Activated CD4-positive, CD25-positive, alpha-beta regulatory T cell (primary cell): ENCODE results near the gene CENPF.
"Not testable (repeated sequence)": the region's sequence is repeated elsewhere in the genome, so short reads cannot be mapped to it uniquely, and the experiment has no call there.

ENCODE experiments used
- DNase-seq, 4 experiments: peaks; one replicate each; lab custom pipeline; 2025; lab: John Stamatoyannopoulos, UW

Gene CENPF

DNA sequence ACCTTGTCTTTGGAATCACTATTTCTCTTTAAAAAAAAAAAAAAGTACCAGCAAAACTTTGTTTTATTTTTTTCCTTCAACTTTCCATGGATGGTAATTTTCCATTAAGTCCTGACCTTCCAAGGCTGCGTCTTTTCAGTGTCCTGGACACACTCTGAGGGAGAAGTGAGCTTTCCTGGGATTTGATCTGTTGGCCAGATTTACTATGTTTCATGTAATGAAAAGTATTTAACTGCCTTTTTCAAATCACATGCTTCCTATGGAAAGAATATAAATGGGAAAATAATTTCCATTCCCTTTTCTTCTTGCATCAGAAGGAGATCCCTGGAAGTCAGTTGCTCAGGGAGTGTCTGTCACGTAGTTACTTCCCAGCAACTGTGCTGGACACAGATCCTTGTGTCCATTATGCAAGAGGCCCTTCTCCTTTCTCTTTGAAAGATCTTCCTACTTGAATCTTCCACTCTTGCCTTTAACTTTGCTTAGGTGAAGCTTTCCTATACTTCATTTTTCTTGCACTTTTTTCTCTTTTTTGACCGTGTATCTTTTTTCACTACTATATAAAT lies 59.3 kb downstream of the CENPF start:
- no peak for DNase-seq

DNA sequence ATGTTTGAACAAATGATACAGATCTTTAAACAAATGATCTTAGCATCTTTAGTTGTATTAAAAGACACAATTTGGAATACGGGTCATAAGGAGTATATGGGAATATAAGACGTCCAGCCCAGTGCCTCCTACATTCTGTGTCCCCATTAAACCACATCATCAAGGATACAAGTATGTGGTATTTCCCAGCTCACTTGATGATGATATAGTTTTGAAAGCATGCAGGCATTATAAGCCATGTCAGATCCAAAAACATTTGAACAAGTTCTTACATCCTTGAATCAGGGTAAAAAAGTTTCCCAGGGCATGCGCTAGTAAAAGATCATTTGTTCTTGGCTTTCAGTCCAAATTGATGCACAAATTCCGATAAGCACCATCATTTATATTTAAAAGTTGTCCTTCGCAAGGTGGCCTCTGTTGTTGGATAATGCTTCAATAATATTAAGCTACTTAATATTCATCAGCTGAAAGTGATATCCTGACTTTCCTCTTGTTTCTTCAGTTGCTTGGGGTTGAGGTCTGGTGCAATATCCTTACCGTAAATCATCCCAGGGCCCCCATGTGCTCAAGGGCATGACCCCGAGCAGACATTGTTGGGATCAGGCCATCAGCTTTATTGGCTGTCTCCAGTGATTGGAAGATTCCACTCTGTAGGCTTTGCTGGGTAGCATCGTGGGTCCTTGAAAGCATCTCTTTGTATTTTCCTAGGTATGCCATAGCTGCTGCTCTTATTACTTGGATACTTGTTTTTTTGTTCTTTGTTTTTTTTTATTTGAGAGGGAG lies 61.8 kb downstream of the CENPF start:
- no peak for DNase-seq

DNA sequence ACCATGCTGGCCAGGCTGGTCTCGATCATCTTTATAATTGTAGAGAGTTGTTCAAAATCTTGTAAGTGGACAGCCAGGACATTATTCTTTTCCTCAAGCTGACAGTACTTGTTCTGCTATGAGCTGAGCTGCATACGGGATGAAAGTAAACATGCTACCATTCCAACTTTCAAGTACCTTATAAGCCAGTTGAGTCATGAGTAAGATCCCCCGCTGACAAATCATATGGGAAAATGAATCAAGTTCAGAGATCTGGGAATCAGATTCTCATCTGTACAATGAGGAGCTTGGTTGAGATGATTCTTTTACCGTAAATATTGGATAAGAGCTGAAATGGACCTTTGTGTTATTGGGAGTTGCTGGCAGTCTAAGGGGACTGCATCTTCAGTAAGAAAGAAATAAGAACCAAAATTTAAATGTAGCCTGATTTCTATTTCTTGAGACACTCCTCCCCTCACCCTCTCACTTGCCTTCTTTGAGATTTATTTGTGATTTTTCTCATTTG lies 62.7 kb downstream of the CENPF start:
- no peak for DNase-seq

DNA sequence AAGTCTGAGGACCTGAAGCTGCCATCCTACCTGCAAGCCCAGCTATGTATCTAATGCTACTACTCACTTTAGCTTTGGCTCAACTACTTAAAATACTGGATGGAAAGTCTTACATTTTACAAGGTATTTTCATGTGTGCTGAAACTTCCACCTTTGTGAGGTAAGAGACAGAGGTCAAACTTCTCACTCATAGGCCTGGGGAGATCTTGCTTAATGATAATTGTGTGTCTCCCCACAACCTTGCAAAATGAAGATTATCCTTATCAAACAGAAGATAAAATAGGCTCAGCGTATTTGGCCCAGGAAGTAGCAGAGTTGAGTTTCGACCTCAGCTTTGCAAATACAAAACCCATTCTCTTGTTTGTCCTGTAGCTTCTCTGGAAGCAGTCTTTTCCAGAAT lies 63.7 kb downstream of the CENPF start:
- no peak for DNase-seq

DNA sequence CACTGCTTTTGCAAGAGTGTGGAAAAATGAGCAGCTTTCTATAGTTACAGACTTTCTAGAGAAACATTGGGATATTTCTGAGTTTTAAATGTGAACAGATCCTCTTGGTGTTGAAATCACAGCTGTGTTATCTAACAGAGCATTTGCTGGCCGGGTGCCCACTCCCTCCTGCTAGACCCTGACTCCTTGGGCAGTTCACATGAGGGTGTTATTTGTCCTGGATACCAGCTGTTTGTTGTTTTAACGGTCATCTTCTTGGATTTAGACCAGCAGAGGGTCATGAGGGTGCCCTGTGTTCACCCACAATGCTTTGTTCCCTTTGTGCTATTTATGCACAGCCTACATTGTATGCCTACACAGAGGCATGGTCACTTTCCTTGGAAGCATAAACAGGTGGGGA lies 67.1 kb downstream of the CENPF start:
- DNase-seq, result no peak

DNA sequence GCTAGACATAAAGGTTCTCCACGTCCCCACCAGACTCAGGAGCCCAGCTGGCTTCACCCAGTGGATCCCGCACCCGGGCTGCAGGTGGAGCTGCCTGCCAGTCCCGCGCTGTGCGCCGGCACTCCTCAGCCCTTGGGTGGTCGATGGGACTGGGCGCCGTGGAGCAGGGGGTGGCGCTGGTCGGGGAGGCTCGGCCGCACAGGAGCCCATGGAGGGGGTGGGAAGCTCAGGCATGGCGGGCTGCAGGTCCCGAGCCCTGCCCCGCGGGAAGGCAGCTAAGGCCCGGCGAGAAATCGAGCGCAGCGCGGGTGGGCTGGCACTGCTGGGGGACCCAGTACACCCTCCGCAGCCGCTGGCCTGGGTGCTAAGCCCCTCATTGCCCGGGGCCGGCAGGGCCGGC lies 70.0 kb downstream of the CENPF start:
- DNase-seq, result not testable (repeated sequence)

DNA sequence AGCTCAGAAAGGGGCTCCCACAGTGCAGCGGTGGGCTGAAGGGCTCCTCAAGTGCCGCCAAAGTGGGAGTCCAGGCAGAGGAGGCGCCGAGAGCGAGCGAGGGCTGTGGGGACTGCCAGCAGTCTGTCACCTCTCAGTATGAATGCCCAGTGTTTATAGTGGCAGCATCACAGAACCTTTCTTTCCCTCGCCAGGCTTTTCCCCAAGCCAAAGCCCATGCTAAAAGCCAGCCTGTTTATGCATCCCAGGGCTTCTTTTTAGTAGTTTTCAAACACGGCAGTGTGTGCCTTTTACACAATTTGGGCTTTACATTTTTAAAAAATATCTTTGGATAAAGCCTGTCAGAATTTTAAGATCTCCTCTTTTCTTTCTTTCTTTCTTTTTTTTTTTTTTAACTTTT lies 70.6 kb downstream of the CENPF start:
- DNase-seq, result no peak

DNA sequence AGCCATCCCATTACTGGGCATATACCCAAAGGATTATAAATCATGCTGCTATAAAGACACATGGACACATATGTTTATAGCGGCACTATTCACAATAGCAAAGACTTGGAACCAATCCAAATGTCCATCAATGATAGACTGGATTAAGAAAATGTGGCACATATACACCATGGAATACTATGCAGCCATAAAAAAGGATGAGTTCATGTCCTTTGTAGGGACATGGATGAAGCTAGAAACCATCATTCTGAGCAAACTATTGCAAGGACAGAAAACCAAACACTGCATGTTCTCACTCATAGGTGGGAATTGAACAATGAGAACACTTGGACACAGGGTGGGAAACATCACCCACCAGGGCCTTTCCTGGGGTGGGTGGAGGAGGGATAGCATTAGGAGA lies 72.5 kb downstream of the CENPF start:
- not testable (repeated sequence) for DNase-seq

DNA sequence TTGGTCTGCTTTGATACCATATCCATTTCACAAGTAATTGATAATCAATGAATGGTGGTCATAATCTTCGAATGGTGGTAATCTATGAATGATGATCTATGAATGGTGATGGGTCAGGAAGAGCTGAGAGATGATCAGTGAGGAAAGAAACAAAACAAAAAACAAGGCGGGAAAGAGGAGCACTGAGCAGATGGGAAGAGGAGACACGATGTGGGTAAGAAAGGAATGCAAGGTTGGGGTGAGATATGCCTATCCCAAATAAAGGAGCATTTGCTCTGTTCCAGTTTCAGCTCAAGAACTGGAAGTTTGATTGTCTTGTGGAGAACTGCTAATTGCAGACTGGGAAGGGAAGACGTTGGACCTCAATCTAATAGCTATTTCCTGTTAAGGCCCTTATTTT lies 73.8 kb downstream of the CENPF start:
- DNase-seq, result no peak

DNA sequence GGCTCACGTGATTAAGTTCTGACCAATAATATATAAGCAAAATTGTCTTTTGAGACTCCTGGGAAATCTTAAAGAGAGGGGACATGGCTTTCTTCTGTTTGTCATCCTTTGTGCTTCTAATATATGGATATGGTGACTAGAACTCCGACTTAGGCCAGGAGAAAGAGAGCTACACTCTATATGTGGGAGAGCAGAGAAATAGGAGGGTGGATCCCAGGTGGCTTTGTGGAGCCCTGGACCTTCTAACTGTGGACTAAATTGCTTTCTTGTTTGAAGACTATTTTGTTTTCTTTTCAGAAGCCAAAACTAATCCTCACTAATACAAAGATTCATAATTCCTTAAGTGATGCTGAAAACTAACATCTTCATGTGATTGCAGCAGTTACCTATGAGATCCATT lies 75.0 kb downstream of the CENPF start:
- DNase-seq, result no peak

DNA sequence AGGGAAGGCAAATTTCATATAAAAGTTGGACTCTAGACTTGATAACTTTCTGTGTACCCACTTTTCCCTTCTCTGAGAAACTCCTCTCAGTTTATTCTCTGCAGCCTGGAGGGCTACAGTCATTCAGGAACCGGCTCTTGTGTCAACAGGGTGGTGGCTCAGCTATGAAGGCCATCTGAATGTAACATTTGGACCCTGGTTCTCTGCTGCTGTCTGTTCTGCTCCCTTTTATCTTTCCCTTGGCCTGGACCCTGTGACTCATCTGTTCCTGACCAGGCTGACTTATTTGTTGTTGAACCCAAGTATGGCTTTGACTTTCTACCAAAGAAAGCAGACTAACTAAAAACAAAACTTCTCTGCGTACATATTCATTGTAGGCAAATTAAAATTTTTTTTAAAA lies 75.4 kb downstream of the CENPF start:
- DNase-seq, result no peak

DNA sequence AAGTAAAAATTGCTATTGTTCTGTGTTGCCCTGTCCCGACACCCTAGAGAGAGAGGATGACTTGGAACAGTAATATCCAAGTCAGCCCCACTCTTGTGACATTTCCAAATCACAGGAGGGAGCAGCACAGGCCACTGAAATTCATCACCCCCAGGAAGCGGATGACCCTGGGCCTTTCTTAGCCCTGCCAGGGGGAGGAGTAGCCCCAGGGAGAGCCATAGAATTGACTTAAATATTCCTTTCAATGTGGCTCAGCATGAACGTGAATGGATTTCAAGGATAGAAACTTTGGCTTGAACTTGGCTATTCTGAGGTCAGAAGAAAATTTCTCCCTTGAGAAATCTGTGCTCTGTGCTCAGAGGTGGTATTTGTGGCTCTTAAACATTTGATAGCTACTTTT lies 80.6 kb downstream of the CENPF start:
- DNase-seq, result no peak

DNA sequence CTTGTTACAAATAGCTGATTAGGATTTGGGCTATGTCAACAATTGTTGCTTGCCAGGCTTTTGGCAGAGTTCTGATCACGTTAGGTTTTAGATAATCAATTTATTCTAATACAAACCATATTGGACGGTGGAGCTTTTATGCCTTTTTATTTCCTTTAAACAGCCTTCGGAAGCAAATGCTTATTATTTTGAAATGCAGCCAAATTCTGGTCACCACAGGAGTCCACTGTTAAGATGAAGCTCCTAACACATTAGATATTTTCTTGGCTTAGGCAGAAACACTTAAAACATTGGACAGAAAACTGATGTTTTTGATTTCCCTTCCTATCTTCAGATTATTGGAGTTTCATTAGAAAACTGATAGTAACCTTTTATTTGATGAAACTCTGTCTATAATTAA lies 82.9 kb downstream of the CENPF start:
- no peak for DNase-seq

DNA sequence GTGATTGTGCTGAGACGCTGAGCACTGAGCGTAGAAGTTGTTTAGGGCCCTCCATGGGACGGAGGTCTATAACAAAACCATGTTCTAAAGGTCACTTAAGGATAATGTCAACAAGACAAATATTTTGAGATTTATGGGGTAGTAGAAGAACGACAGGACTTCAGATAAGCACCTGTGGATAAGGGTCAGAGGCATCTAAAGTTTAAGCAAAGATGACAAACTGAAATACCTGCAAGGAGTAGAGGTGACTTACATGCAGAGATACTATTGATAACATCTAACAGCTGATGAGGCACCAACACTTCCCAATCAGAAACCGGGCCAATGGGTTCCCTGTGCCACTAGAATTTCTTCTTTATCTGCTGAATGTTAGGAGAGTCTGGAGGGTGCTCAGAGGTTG lies 83.5 kb downstream of the CENPF start:
- no peak for DNase-seq

DNA sequence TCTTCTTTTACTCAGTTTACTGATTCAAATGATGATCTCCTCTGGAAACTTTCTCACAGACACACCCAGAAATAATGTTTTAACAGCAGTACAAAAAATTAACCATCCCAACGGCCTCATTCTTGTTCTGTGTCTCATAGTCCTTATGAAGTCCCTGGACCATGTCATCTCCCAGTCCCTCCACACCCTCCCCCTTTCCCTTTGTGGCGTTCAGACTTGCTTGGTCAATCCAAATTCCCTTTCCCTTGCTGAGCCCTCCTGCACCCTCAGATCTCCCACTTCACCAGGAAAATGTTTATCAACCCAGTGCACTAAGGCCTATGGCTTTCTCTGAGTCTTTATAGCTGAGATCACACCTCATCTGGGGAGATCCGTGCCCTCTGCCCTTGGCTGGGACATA lies 85.9 kb downstream of the CENPF start:
- no peak for DNase-seq

DNA sequence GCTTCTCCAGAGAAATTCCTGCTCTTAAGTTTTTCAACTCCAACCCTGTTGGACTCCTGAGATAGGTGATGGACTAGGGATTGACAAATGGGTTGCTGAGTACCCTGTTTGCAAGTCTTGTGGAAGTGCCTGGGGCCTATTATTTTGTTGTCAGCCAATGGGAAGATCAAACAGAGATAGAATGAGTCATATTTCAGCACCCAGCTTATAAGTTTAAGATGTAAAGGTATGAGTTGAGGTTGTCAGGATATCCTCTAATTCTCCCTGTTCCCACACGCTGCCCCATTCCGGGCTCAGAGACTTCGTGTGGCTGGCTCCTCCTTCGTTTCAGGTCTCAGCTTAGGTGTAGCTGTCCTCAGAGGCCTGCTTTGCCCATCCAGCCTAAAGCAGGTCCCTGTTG lies 91.8 kb downstream of the CENPF start:
- DNase-seq, result no peak

DNA sequence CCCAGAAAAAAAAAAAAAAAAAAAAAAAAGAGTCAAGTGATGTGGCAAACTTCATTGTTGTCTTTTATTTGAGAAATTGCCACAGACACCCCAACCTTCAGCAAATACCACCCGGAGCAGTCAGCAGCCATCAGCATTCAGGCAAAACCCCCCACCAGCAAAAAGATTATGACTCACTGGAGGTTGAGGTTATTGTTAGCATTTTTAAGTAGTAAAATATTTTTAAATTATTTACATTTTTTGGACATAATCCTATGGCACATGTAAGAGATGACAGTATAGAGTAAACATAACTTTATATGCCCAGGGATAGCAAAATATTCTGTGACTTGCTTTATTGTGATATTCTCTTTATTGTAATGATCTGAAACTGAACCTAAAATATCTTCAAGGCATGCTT lies 95.6 kb downstream of the CENPF start:
- DNase-seq, result no peak

DNA sequence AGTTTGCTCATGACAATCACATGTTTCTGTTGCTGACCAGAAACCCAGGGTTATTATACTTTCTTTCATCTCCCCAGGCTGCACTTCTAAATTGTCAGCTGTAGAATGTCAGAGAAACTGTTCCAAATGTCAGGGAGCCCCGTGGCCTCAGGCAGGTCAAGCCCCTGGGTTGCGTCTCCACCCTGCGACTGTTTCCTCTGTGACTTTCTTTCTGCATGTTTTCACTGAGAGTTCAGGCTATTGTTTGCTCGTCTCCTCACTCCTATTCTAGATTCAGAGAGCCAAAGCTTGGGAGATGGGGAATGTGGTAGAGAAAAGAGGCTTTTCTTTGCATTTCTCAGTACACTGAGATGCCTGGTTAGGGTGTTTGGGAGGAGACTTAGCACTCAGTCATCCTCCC lies 97.4 kb downstream of the CENPF start:
- DNase-seq, result no peak

DNA sequence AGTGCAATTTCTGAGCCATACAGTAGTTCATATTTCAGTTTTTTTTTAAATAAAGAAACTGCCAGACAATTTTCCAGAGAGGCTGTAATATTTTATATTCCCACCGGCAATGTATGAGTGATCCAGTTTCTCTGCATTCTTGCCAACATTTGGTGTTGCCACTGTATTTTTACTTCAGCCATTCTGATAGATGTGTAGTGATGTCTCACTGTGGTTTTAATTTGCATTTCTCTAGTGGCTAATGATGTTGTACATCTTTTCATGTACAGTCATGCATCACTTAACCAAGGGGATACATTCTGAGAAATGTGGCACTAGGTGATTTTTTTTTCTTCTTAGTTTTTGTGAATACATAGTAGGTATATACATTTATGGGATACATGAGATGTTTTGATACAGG lies 99.6 kb downstream of the CENPF start:
- DNase-seq, result no peak

DNA sequence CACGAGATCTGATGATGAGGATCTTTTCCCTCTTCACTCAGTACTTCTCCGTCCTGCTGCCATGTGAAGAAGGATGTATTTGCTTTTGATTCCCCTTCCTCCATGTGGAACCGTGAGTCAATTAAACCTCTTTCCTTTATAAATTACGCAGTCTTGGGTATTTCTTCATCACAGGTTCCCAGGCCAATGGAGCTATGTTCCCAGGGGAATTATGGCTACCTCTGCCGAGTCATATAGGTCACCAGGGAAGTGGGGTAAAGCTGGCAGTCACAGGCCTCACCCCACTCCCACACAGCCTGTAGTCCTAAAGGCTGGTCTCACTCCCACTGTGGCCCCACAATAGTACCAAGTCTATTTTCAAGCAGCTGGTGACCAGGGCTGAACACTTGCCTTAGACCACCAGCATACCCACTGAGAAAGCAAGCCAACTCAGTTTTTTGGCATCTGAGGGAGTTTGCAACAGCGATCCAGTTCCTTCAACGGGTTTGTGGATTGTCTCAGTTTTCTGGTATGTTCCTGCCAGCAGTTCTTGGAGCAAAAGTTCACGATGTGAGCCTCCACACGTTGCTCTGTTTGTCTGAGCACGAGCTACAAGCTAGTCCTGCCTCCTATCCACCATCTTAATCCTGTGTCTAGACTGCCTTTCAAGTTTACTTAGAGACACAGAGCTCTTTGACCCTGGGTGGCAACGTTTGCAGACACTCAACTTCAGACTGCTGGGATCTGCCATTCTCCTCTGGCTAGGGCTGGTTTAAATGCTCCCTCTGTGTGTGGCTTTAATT lies 104.5 kb downstream of the CENPF start:
- no peak for DNase-seq

DNA sequence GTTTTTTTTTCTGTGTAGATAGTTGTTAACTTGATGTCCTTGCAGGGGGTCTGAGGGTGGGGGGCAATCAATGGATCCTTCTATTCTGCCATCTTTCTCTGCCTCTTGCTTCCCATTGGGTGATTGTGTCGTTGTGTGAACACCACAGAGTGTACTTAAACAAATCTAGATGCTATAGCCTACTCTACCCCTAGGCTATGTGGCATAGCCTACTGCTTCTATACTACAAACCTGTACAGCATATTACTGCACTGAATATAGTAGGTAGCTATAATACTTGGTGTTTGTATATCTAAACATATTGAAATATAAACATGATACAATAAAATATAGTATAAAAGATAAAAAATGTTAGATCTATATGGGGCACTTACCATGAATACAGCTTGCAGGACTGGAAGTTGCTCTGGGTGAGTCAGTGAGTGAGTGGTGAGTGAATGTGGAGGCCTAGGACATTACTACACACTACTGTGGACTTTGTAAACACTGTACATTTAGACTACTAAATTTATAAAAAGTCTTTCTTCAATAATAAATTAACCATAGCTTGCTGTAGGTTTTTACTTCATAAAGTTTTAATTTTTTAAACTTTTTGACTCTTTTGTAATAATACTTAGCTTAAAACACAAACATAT lies 105.4 kb downstream of the CENPF start:
- no peak for DNase-seq

DNA sequence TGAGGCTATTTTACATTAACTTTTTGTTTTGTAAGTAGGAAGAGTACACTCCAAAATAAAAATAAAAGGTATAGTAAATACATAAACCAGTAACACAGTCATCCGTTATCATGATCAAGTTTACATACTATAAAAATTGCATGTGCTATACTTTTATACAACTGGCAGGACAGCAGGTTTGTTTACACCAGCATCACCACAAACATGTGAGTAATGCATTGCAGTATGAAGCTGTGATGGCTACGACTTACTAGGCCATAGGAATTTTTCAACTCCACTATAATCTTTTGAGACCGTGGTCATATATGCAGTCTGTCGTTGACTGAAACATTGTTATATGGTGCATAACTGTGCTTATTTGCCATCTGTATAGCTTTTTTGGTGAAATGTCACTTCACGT lies 106.2 kb downstream of the CENPF start:
- no peak for DNase-seq

DNA sequence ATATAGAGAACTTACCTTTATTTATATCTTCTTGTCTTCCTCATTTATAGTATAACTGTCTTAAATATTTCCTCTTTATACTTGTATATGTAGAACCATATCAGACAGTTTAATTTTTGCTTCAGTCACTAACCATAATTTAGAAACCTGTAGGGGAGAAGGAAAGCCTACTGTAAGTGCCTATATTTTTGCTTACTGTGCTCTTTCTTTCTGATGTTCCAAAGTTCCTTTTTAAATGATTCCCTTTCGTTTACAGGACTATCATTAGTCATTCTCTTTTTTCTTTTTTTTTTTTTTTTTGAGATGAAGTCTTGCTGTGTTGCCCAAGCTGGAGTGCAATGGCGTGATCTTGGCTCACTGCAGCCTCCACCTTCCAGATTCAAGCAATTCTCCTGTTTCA lies 109.7 kb downstream of the CENPF start:
- DNase-seq, result no peak
